Spinal cord (tissue), 10 donors: ENCODE measurements around the gene PARP4. TPM values are rescaled to one million over a fixed set of nuclear protein-coding genes. Genes with fewer than 3 reads are reported as not detected.
"Not testable (repeated sequence)": the region's sequence is repeated elsewhere in the genome, so short reads cannot be mapped to it uniquely, and the experiment has no call there.

Source experiments
- DNase-seq, 6 donors: peaks; one replicate each; pipeline versions ENCODE4 v3.0.0 to v3.0.0-alpha.2; 2013 to 2015; ENCODE audit warnings: low spot score in 6 of 6, low read depth in 4 of 6
- H3K27ac ChIP-seq: one replicate; pipeline ENCODE4 v1.5.1; 2013; ENCODE audit warnings: low read depth, low read length, control low read depth
- H3K27me3 ChIP-seq: one replicate; pipeline ENCODE4 v1.6.1; 2013; ENCODE audit warnings: low read length; ENCODE audit not compliant: control insufficient read depth, insufficient read depth
- H3K36me3 ChIP-seq: one replicate; pipeline ENCODE4 v1.6.1; 2013; ENCODE audit warnings: low read length; ENCODE audit not compliant: control insufficient read depth, insufficient read depth
- H3K4me1 ChIP-seq: one replicate; pipeline ENCODE4 v1.6.1; 2013; ENCODE audit warnings: low read length; ENCODE audit not compliant: control insufficient read depth, insufficient read depth
- H3K4me3 ChIP-seq: one replicate; pipeline ENCODE4 v1.5.1; 2013; ENCODE audit warnings: low read depth, low read length, control low read depth
- H3K9me3 ChIP-seq: one replicate; pipeline ENCODE4 v1.6.1; 2013; ENCODE audit warnings: low read length; ENCODE audit not compliant: control insufficient read depth, insufficient read depth
- WGBS: methylation state at CpG from one replicate; pipeline ENCODE4 v1.1.5; 2013; ENCODE audit warnings: missing lambda C conversion rate; ENCODE audit not compliant: insufficient coverage; 5-methylcytosine and 5-hydroxymethylcytosine counted together
- polyA plus RNA-seq, 2 donors: library from polyadenylated mRNA; unstranded; fragments of 120-200 nt; gene quantifications; one replicate each; pipeline ENCODE4 v1.2.1, GENCODE V29; 2013; ENCODE audit not compliant: insufficient read length in 2 of 2
- total RNA-seq, 2 donors: library from RNA; depleted of rRNA in 1 of 2; stranded (reverse); fragments of 120-200 nt in 1 of 2; fragments of >200 nt in 1 of 2; gene quantifications; one replicate each; pipeline versions ENCODE4 v1.2.3 to v1.2.4, GENCODE V29; 2013 to 2014
- donor health status: healthy.

PARP4 gene
- total and polyA plus RNA-seq, 4 donors = 19.6 to 43.5 (median 27.6) TPM

- H3K36me3 ChIP-seq, H3K27ac ChIP-seq, DNase-seq, H3K4me1 ChIP-seq, H3K9me3 ChIP-seq, H3K27me3 ChIP-seq, H3K4me3 ChIP-seq: not testable (repeated sequence)
- WGBS = 82% methylated on average over 4 of the region's 6 CpGs
Measured at GRCh38 chr13:24419668-24420067, 92.9 kb downstream of the PARP4 start.

- WGBS = no CpG with 5 or more reads among the region's 3 CpGs
- H3K9me3 ChIP-seq = no peaks in the 10 kb centered on the region
- no peak overlapping the region for H3K4me3 ChIP-seq
- no peaks in the 10 kb centered on the region for H3K27me3 ChIP-seq
- DNase-seq = no peak
- no peaks in the 10 kb centered on the region for H3K36me3 ChIP-seq
- no peaks in the 10 kb centered on the region for H3K4me1 ChIP-seq
- H3K27ac ChIP-seq = no peak overlapping the region
Measured at GRCh38 chr13:24407844-24408243, 104.7 kb downstream of the PARP4 start.

- Histone ChIP-seq H3K9me3 (no peaks in the 10 kb centered on the region), H3K27ac (no peak overlapping the region), H3K27me3 (no peaks in the 10 kb centered on the region), H3K4me1 (no peaks in the 10 kb centered on the region), H3K36me3 (no peaks in the 10 kb centered on the region), H3K4me3 (no peak overlapping the region)
- WGBS = 100% methylated on average over 3 of the region's 4 CpGs
- no peak for DNase-seq
Measured at GRCh38 chr13:24406524-24406923, 106.1 kb downstream of the PARP4 start.

- no CpG with 5 or more reads among the region's 2 CpGs for WGBS
- no peak overlapping the region for H3K4me3 ChIP-seq
Measured at GRCh38 chr13:24396821-24397220, 115.8 kb downstream of the PARP4 start.

GRCh38 chr13:24392972-24393371 is 119.6 kb downstream of the PARP4 start:
- WGBS = 88% methylated on average over 3 of the region's 4 CpGs
- H3K4me3 ChIP-seq = no peak overlapping the region
- DNase-seq = no peak

More at GRCh38 chr13:24396821-24397220, 115.8 kb downstream of the PARP4 start:
- peaks cover 3% of the 10 kb centered on the region for H3K9me3 ChIP-seq
- H3K4me1 ChIP-seq = no peaks in the 10 kb centered on the region
- no peak for DNase-seq
- H3K27me3 ChIP-seq = no peaks in the 10 kb centered on the region
- no peaks in the 10 kb centered on the region for H3K36me3 ChIP-seq
- H3K27ac ChIP-seq = no peak overlapping the region

GRCh38 chr13:24391771-24392683 is 120.6 kb downstream of the PARP4 start:
- not testable (repeated sequence) for H3K9me3 ChIP-seq, H3K27ac ChIP-seq, H3K4me1 ChIP-seq, H3K27me3 ChIP-seq, H3K36me3 ChIP-seq, H3K4me3 ChIP-seq
- WGBS = 83% methylated on average over 12 of the region's 27 CpGs
- peak in 2 of 6 donors; percentile 0 to 69 for DNase-seq

More at GRCh38 chr13:24392972-24393371, 119.6 kb downstream of the PARP4 start:
- Histone ChIP-seq H3K36me3 (no peaks in the 10 kb centered on the region), H3K27me3 (no peaks in the 10 kb centered on the region), H3K4me1 (no peaks in the 10 kb centered on the region), H3K9me3 (peaks cover 3% of the 10 kb centered on the region), H3K27ac (no peak overlapping the region)

- H3K9me3 ChIP-seq, H3K27ac ChIP-seq, H3K4me3 ChIP-seq, H3K4me1 ChIP-seq, DNase-seq, H3K27me3 ChIP-seq, H3K36me3 ChIP-seq: not testable (repeated sequence)
- WGBS = 100% methylated on average over 3 of the region's 9 CpGs
Measured at GRCh38 chr13:24390795-24391194, 121.8 kb downstream of the PARP4 start.

GRCh38 chr13:24389506-24389905 is 123.1 kb downstream of the PARP4 start:
- Histone ChIP-seq H3K27me3 (no peaks in the 10 kb centered on the region), H3K4me1 (no peaks in the 10 kb centered on the region), H3K36me3 (no peaks in the 10 kb centered on the region), H3K4me3 (no peak overlapping the region), H3K27ac (no peak overlapping the region), H3K9me3 (no peaks in the 10 kb centered on the region)
- 82% methylated on average over 6 of the region's 6 CpGs for WGBS
- DNase-seq = no peak

GRCh38 chr13:24388743-24389142 is 123.8 kb downstream of the PARP4 start:
- WGBS = 35% methylated on average over 4 of the region's 7 CpGs

More at GRCh38 chr13:24388743-24389142, 123.8 kb downstream of the PARP4 start:
- H3K27ac ChIP-seq, H3K4me1 ChIP-seq, DNase-seq, H3K4me3 ChIP-seq, H3K9me3 ChIP-seq, H3K36me3 ChIP-seq, H3K27me3 ChIP-seq: not testable (repeated sequence)
